GM19463 (cell line): ENCODE data around the gene APOL6.

Source experiments
- ATAC-seq: cut with Tn5 transposase; IDR thresholded peaks from one replicate; pipeline ENCODE4 v1.9.1; 2021; ENCODE audit warnings: mild to moderate bottlenecking, moderate library complexity; ENCODE audit not compliant: unreplicated experiment

The APOL6 gene

DNA sequence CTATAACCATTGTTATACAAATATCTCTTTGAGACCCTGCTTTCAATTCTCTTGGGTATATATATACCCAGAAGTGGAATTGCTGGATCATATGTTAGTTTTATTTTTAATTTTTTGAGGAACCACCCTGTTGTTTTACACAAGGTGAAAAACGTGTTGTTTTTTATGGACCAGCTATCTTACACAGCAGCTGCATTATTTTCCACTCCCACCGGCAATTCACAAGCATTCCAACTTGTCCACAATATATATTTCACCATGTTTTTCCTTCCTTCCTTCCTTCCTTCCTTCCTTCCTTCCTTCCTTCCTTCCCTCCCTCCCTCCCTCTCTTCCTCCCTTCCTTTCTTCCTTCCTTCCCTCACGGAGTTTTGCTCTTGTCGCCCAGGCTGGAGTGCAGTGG lies 63.1 kb downstream of the APOL6 start:
- ATAC-seq, result no peak

DNA sequence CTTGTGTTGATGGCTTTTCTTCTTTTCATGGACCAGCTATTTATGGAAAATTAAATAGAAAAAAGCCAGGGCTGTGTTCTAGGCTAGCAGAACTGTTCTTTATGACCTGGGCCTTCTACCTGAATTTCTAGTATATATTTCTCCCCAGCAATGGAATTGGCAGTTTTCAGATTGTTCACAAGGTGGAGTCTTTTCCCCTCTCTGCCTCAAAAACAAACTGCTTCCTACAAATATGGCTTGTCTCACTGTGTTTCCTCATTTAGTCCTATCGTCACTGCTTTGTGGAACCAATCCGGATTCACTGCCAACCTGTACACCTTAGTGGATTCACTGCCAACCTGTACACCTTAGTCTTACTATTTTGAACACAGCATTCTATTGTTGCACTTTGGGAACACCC lies 64.4 kb downstream of the APOL6 start:
- ATAC-seq, result no peak

DNA sequence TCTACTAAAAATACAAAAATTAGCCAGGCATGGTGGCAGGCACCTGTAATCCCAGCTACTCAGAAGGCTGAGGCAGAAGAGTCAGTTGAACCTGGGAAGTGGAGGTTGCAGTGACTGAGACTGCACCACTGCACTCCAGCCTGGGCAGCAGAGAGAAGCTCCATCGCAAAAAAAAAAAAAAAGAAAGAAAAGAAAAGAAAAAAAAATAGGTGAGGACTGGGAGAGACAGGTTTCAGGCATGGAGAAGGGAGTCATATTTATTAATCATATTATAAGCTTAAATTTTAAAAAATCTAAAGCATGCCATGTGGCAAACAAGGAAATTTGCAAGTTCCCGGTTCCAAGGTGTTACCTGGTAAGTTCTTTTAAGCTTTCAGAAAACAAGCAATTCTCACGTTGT lies 69.3 kb downstream of the APOL6 start, which contains the start of gene APOL5:
Gene APOL5, plus strand, starts transcription at position 301 of the 400 bp plus-strand sequence. Its CDS starts 0 bp downstream, at position 301.
- ATAC-seq, result no peak
